Measurements from ENCODE around the gene CYP2J2.
"Not testable (repeated sequence)": the region's sequence is repeated elsewhere in the genome, so short reads cannot be mapped to it uniquely, and the experiment has no call there.

CYP2J2 gene

GRCh38 chr1:59917785-59918180, 8.8 kb downstream of the CYP2J2 start:
- DNase-seq, result no peak

- DNase-seq, result no peak
These were observed 9.4 kb downstream of the CYP2J2 start for GRCh38 chr1:59917026-59917784.

GRCh38 chr1:59915516-59915915, 11.1 kb downstream of the CYP2J2 start:
- DNase-seq, result no peak

- DNase-seq, result not testable (repeated sequence)
These were observed 11.7 kb downstream of the CYP2J2 start for GRCh38 chr1:59914791-59915286.

- DNase-seq, result no peak
These were observed 17.9 kb downstream of the CYP2J2 start for GRCh38 chr1:59908682-59909081.

- DNase-seq, result no peak
These were observed 18.5 kb downstream of the CYP2J2 start for GRCh38 chr1:59908084-59908483.

- no peak for DNase-seq
These were observed 19.6 kb downstream of the CYP2J2 start for GRCh38 chr1:59906931-59907330.

- no peak for DNase-seq
These were observed 23.3 kb downstream of the CYP2J2 start for GRCh38 chr1:59903141-59903754.

GRCh38 chr1:59901770-59902388, 24.7 kb downstream of the CYP2J2 start:
- DNase-seq, result no peak

- no peak for DNase-seq
These were observed 25.9 kb downstream of the CYP2J2 start for GRCh38 chr1:59900640-59901039.

GRCh38 chr1:59898927-59899326, 27.6 kb downstream of the CYP2J2 start:
- DNase-seq, result no peak

- no peak for DNase-seq
These were observed 29.4 kb downstream of the CYP2J2 start for GRCh38 chr1:59897165-59897564.

GRCh38 chr1:59892841-59893811, 33.4 kb downstream of the CYP2J2 start:
- no peak for DNase-seq

- DNase-seq, result no peak
These were observed 41.3 kb downstream of the CYP2J2 start for GRCh38 chr1:59885160-59885832.

GRCh38 chr1:59880735-59881134, 45.8 kb downstream of the CYP2J2 start:
- DNase-seq, result no peak

GRCh38 chr1:59879996-59880505, 46.5 kb downstream of the CYP2J2 start:
- no peak for DNase-seq

GRCh38 chr1:59879574-59879973, 47.0 kb downstream of the CYP2J2 start:
- DNase-seq, result no peak

- no peak for DNase-seq
These were observed 48.2 kb downstream of the CYP2J2 start for GRCh38 chr1:59878370-59878769.

- DNase-seq, result no peak
These were observed 49.4 kb downstream of the CYP2J2 start for GRCh38 chr1:59877108-59877682.

GRCh38 chr1:59871746-59872145, 54.8 kb downstream of the CYP2J2 start:
- no peak for DNase-seq

- no peak for DNase-seq
These were observed 60.1 kb downstream of the CYP2J2 start for GRCh38 chr1:59866462-59866861.

Data from KG1 (cell line).